DOHH2 (cell line): ENCODE results near the gene MYL6.

Experiments
- CTCF ChIP-seq: fragments of 200-600 bp; sonication (generic); IDR thresholded peaks from one replicate; pipeline ENCODE4 v1.5.1; 2014; ENCODE audit warnings: antibody characterized with exemption, mild to moderate bottlenecking, low read depth, low read length; ENCODE audit not compliant: poor library complexity, severe bottlenecking
- EZH2phosphoT487 ChIP-seq: fragments of 200-600 bp; sonication (generic); IDR thresholded peaks from 2 replicates; pipeline ENCODE4 v1.6.1; 2017; ENCODE audit warnings: borderline replicate concordance, mild to moderate bottlenecking, antibody characterized with exemption, low read length, moderate library complexity, mixed read lengths

DNA sequence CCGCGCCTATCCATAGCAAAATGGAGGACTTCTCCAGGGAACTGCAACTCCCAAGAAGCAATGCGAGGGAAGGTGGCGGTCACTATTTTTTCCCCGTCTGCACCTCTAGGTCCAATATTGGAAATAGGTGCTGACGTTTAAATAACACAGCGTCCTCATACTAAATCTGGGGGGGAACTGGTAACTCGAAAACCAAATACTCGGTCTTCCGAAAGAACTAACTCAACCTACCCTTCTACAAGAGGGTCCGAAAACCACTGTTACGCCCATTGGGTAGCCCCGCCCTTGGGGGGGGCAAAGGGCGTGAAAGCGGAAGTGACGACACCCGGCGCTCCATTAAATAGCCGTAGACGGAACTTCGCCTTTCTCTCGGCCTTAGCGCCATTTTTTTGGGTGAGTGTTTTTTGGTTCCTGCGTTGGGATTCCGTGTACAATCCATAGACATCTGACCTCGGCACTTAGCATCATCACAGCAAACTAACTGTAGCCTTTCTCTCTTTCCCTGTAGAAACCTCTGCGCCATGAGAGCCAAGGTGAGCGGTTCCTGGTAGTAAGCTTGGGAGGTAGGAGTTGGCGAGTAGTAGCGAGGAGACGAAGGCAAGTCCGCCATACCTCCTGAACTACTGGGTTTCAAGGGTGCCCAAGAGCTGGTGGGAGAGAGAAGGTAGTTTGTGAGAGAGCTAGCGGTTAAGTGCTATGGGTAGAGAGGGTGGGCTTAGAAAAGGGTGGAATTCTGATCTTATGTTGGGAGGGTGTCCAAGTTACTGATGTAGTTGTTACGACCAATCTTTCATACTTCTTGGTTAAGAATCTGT lies 41.7 kb upstream of the MYL6 start, which contains the start of gene RPL41:
- TF ChIP-seq EZH2phosphoT487, result no peak
- TF ChIP-seq CTCF, result no peak
